DMS53 treated with DMSO at 0.1 percent for 48 hours (cell line): ENCODE results near the gene SCRG1.
A peak's percentile ranks its signal among the peaks of the same experiment; 100 is the strongest.

Experiments used
- DNase-seq: peaks from one replicate; lab custom pipeline; 2025; ENCODE audit not compliant: unreplicated experiment; lab: John Stamatoyannopoulos, UW

Gene SCRG1

GRCh38 chr4:173365359-173365996 lies 33.4 kb downstream of the SCRG1 start:
- no peak for DNase-seq

DNA sequence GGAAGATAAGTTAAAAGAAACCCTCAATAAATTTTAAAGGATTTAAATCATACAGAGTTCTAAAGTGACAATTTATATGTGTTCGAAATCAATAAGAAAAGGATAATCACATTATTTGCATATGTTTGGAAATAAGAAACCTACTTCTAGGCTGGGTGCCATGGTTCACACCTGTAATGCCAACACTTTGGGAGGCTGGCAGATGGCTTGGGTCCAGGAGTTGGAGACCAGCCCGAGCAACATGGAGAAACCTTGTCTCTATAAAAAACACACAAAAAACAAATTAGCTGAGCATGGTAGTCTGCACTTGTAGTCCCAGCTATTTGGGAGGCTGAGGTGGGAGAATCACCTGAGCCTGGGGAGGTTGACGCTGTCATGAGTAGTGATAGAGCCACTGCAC lies 36.2 kb downstream of the SCRG1 start:
- no peak for DNase-seq

- DNase-seq, result no peak
Observed at GRCh38 chr4:173360587-173361221, 38.2 kb downstream of the SCRG1 start.

DNA sequence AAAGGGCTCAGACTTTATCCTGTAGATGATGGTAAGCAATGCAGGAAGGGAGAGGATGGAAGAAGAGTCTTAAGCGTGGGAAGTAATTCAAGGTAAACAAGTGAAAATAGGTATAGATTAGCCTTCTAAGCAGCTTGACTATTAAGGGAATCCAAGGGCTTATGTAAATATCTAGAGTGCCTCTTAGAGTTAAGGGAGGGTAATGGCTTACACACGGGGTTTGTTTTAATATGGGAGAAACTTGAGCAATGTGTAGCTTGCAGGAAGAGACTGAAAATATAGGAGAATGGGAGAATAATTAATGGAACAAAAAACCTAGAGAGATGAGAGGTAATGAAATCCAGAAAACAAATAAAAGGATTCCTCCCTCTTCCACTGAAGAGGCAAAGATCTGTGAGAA lies 41.0 kb downstream of the SCRG1 start:
- no peak for DNase-seq

- DNase-seq, result no peak
Observed at GRCh38 chr4:173347467-173347866, 51.4 kb downstream of the SCRG1 start.

DNA sequence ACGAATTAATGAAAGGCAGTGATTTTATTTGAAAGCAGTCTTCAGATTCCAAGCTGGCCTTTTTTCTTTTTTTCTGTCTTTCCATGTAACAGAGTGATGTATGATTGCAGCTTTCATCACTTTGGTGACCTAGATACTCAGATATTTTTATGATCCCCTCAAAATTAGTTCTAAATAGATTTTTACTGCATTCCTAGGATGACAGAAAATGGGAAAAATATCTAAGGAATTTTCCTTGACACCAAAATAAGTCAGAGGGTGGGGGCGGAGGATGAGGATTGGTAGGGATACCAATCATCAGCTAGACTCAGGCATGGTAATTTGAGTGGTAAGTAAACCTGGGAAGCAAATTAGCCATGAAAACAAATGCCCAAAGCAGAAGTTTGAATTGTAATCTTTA lies 52.8 kb downstream of the SCRG1 start:
- DNase-seq, result no peak

GRCh38 chr4:173345648-173346047 lies 53.3 kb downstream of the SCRG1 start:
- DNase-seq, result no peak

- no peak for DNase-seq
Observed at GRCh38 chr4:173343832-173344397, 55.0 kb downstream of the SCRG1 start.

DNA sequence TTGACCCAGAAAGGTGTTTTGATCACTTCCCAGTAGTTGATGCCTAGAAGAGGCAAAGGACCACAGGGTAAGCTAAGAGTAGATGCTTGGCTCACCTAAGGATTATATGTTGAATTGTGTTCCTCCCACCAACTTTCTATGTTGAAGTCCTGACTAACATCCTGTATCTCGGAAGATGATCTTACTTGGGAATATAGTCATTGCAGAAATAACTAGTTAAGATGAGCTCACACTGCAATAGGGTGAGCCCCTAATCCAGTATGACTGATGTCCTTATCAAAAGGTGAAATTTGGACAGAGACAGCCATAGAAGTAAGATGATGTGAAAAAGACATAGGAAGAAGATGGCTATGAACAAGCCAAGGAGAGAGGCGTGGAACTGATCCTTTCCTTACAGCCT lies 61.5 kb downstream of the SCRG1 start:
- DNase-seq, result no peak

DNA sequence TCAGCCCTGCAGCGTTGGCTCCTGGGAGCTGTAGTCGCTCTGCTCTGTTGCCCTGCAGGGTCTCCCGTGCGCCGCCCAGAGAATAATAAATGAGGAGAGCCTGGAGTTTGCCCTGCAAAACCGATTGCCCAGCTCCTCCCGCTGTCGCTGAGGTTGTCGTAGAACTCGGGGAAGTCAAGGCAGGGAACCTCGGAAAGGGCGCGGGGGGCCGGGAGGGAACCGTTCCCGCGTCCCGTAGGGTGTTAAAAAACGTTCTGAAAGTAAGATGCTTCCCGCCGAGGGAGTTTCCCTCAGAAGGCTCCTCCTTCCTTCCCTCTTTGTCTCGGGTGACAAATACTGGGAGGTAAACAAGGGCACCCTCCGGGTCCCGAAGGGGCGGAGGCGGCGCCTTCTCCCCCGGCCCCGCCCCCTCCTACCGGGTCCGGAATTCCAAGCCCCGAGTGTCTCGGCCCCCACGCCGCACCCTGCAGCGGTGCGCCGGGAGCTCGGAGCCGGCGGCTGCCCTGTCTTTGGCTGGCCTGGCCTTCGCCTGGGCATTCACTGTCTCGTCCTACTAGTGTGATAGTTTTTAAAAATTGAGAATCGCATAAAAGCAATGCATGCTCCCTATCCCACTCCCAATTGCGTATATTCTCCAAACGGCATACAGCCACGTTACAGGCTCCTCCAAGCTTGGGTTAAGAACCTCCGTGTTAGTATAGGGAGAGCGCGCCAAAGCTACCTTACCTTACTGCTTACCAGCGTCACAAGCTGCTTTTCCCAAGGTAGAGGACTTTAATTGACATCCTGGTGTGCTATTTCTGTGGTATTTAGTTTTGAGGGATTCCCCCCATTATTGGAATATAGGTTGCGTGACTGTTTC lies 63.8 kb downstream of the SCRG1 start:
- DNase-seq, result peak; percentile 55
